ENCODE measurements around the gene PRDM16. TPM values are rescaled to one million over a fixed set of nuclear protein-coding genes. Genes with fewer than 3 reads are reported as not detected.

Gene PRDM16
- total and polyA plus RNA-seq, 2 experiments from 2014 or later = 0.14 to 0.16 TPM

DNA sequence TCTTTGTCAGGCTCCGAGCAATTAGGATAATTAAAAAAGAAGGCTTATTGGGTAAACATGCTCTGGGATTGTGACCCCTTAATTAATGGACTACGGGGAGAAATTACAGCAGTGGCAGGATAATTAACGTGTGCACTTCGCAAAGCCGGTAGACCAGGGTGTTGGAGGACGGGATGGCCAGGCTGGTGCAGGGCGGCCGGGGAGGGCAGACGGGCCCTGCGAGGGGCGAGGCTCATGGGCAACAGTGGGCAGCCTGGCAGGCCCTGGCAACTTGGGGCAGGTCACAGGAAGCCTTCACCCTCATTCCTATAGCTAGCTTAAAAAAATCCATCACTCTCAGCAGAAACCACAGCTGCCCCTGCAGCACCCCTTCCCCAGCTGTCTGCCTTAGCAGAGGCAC, 199.3 kb downstream of the PRDM16 start (continued):
- TF ChIP-seq ZNF462 (CRISPR knock-in tag; IDR thresholded peaks at IDR 0.05) (no peak), STAT1 (IDR thresholded peaks at IDR 0.05; ENCODE audit: unreplicated experiment) (no peak), CREB1 (CRISPR knock-in tag; IDR thresholded peaks at IDR 0.05; ENCODE audit: low read depth) (no peak), JUNB (IDR thresholded peaks at IDR 0.05; ENCODE audit: unreplicated experiment) (no peak), ETS1 (IDR thresholded peaks at IDR 0.05) (no peak), POLR2AphosphoS5 (IDR thresholded peaks at IDR 0.05; ENCODE audit: low read depth) (no peak), CTCF (conservative IDR thresholded peaks at IDR 0.05; ENCODE audit: low read depth in 2 of 2) (no peak), ZNF114 (CRISPR knock-in tag; IDR thresholded peaks at IDR 0.05) (no peak)

Measured in GM23338 (cell line).